Measurements from ENCODE around the gene PFAS. TPM values are rescaled to one million over a fixed set of nuclear protein-coding genes. Genes with fewer than 3 reads are reported as not detected.

The PFAS gene
- total RNA-seq, 2 experiments from 2014 or later = 152 to 157 TPM

DNA sequence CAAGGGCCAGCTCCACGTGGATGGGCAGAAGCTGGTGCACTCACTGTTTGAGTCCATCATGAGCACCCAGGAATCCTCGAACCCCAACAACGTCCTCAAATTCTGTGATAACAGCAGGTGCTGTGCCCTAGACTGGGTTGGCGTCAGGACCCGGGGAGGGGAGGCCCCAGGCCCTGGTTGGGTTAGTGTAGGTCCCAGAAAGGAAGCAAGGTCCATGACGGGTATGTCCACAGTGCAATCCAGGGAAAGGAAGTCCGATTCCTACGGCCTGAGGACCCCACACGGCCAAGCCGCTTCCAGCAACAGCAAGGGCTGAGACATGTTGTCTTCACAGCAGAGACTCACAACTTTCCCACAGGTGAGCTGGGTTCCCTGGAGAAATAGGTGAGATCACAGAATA is 7.2 kb downstream of the PFAS start:
- Mint-ChIP-seq H3K36me3 (ENCODE audit: low read depth) (peaks cover 45% of the 10 kb centered on the region), H3K9me3 (no peaks in the 10 kb centered on the region), H3K4me3 (no peak overlapping the region), H3K27ac (no peak overlapping the region), H3K4me1 (ENCODE audit: low read depth) (no peaks in the 10 kb centered on the region), H3K27me3 (no peaks in the 10 kb centered on the region)
- no peak for DNase-seq
- ChIA-PET CTCF (no interaction called here), POLR2A (interaction anchor here (0.9 to 1.0 kb wide), 2 partner anchors 9 to 12 kb away, joined by 3 read pairs; partner anchors contain the start of gene CTC1)
- intact Hi-C loops (cut with micrococcal nuclease) = no loop called here
- TF ChIP-seq, protein P1, sequence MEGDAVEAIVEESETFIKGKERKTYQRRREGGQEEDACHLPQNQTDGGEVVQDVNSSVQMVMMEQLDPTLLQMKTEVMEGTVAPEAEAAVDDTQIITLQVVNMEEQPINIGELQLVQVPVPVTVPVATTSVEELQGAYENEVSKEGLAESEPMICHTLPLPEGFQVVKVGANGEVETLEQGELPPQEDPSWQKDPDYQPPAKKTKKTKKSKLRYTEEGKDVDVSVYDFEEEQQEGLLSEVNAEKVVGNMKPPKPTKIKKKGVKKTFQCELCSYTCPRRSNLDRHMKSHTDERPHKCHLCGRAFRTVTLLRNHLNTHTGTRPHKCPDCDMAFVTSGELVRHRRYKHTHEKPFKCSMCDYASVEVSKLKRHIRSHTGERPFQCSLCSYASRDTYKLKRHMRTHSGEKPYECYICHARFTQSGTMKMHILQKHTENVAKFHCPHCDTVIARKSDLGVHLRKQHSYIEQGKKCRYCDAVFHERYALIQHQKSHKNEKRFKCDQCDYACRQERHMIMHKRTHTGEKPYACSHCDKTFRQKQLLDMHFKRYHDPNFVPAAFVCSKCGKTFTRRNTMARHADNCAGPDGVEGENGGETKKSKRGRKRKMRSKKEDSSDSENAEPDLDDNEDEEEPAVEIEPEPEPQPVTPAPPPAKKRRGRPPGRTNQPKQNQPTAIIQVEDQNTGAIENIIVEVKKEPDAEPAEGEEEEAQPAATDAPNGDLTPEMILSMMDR (IDR thresholded peaks at IDR 0.05) = no peak
- ATAC-seq = no peak

DNA sequence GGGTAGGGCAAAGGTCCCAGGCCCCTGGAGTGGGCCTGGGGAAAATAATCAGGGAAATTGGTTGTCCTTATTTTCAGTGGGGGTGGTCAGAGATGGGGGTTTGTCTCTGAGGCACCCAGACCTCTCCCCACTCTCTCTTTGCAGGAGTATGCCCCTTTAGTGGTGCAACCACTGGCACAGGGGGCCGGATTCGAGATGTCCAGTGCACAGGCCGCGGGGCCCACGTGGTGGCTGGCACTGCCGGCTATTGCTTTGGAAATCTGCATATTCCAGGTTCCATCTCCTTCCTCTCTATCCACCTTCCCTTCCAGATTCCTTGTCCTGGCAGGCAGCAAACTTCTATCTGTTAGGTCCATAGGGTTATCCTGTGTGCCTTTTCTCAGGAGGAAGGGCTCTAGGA is 7.6 kb downstream of the PFAS start:
- no peak for ATAC-seq
- intact Hi-C loops (cut with micrococcal nuclease) = no loop called here
- H3K27me3 Mint-ChIP-seq = no peaks in the 10 kb centered on the region
- no peaks in the 10 kb centered on the region for H3K4me1 Mint-ChIP-seq (ENCODE audit: low read depth)
- TF ChIP-seq, protein P1 (IDR thresholded peaks at IDR 0.05) = no peak
- H3K36me3 Mint-ChIP-seq (ENCODE audit: low read depth) = peaks cover 45% of the 10 kb centered on the region
- ChIA-PET CTCF (no interaction called here), POLR2A (interaction anchor here (0.9 to 1.0 kb wide), 2 partner anchors 9 to 12 kb away, joined by 3 read pairs; partner anchors contain the start of gene CTC1)
- DNase-seq = no peak
- H3K4me3 Mint-ChIP-seq = no peak overlapping the region
- H3K27ac Mint-ChIP-seq = no peak overlapping the region
- no peaks in the 10 kb centered on the region for H3K9me3 Mint-ChIP-seq

DNA sequence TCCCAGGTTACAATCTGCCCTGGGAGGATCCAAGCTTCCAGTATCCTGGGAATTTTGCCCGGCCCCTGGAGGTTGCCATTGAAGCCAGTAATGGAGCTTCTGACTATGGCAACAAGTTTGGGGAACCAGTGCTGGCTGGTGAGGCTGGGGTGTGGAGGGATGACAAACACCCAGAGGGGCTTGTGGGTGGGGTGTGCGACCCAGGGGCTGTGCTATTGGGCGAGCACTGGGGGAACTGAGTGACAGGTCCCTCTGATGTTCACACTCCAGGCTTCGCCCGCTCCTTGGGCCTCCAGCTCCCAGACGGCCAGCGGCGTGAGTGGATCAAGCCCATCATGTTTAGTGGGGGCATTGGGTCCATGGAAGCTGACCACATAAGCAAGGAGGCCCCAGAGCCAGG is 8.7 kb downstream of the PFAS start:
- no peak for DNase-seq
- H3K4me3 Mint-ChIP-seq = no peak overlapping the region
- H3K27me3 Mint-ChIP-seq = no peaks in the 10 kb centered on the region
- intact Hi-C loops (cut with micrococcal nuclease) = no loop called here
- TF ChIP-seq, protein P1 (IDR thresholded peaks at IDR 0.05) = no peak
- no peaks in the 10 kb centered on the region for H3K9me3 Mint-ChIP-seq
- no peak for ATAC-seq
- H3K27ac Mint-ChIP-seq = no peak overlapping the region
- H3K36me3 Mint-ChIP-seq (ENCODE audit: low read depth) = peaks cover 51% of the 10 kb centered on the region
- CTCF ChIA-PET = no interaction called here
- POLR2A ChIA-PET = interaction anchor here (0.9 to 4.0 kb wide), 2 partner anchors 8 to 60 kb away, joined by 3 to 20 read pairs; partner anchors contain the start of gene PFAS
- H3K4me1 Mint-ChIP-seq (ENCODE audit: low read depth) = no peaks in the 10 kb centered on the region

GRCh38 chr17:8264320-8264719 is 15.2 kb downstream of the PFAS start:
- Mint-ChIP-seq H3K36me3 (ENCODE audit: low read depth) (peaks cover 53% of the 10 kb centered on the region), H3K27me3 (no peaks in the 10 kb centered on the region), H3K4me3 (no peak overlapping the region), H3K27ac (no peak overlapping the region), H3K4me1 (ENCODE audit: low read depth) (no peaks in the 10 kb centered on the region), H3K9me3 (no peaks in the 10 kb centered on the region)
- ATAC-seq (no peak), DNase-seq (no peak)
- TF ChIP-seq, protein P1 (IDR thresholded peaks at IDR 0.05) = no peak
- CTCF ChIA-PET = no interaction called here
- POLR2A ChIA-PET = interaction anchor here (0.9 to 1.3 kb wide), 2 partner anchors 15 to 39 kb away, joined by 3 to 4 read pairs; partner anchors contain the start of gene PFAS
- intact Hi-C loops (cut with micrococcal nuclease) = no loop called here

DNA sequence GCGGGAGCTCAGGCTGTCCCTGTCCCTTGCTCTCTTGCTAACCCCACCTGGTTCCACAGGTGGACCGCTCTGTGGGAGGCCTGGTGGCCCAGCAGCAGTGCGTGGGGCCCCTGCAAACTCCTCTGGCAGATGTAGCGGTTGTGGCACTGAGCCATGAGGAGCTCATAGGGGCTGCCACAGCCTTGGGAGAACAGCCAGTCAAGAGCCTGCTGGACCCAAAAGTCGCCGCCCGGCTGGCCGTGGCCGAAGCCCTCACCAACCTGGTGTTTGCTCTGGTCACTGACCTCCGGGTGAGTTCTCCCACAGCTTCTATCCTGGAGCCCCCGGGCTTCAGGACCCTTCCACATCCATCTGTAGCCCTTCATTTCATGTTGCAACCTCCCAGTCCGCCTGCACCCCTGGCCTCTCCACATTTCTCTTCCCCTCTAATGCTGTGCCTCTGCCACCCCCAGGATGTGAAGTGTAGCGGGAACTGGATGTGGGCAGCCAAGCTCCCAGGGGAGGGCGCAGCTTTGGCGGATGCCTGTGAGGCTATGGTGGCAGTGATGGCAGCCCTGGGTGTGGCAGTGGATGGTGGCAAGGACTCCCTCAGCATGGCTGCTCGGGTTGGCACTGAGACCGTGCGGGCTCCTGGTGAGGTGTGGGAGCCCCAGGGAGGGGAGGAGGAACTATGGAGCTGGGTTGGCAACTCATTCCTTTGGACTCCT is 15.9 kb downstream of the PFAS start:
- CTCF ChIA-PET = no interaction called here
- intact Hi-C loops (cut with micrococcal nuclease) = no loop called here
- TF ChIP-seq, protein P1 (IDR thresholded peaks at IDR 0.05) = no peak
- Mint-ChIP-seq H3K4me1 (ENCODE audit: low read depth) (no peaks in the 10 kb centered on the region), H3K27ac (no peak overlapping the region), H3K4me3 (no peak overlapping the region), H3K36me3 (ENCODE audit: low read depth) (peaks cover 57% of the 10 kb centered on the region), H3K9me3 (no peaks in the 10 kb centered on the region), H3K27me3 (no peaks in the 10 kb centered on the region)
- ATAC-seq (no peak), DNase-seq (no peak)
- POLR2A ChIA-PET = interaction anchor here (1.4 kb wide), 1 partner anchor 18 kb away, joined by 3 read pairs; no protein-coding TSS in a partner anchor

Measured in activated CD8-positive, alpha-beta T cell treated with anti-CD3 and anti-CD28 coated beads for 36 hours (primary cell).